Loucy (cell line): ENCODE results near the gene AKNA.

ENCODE experiments used
- CTCF ChIP-seq: fragments of 200-600 bp; sonication (generic); conservative IDR thresholded peaks from 2 replicates; pipeline ENCODE4 v1.5.1; 2014; ENCODE audit warnings: mild to moderate bottlenecking, antibody characterized with exemption, low read length
- EZH2phosphoT487 ChIP-seq: fragments of 200-600 bp; IDR thresholded peaks from 2 replicates; pipeline ENCODE4 v1.6.1; 2018; ENCODE audit warnings: antibody characterized with exemption, mild to moderate bottlenecking, moderate library complexity, borderline replicate concordance

DNA sequence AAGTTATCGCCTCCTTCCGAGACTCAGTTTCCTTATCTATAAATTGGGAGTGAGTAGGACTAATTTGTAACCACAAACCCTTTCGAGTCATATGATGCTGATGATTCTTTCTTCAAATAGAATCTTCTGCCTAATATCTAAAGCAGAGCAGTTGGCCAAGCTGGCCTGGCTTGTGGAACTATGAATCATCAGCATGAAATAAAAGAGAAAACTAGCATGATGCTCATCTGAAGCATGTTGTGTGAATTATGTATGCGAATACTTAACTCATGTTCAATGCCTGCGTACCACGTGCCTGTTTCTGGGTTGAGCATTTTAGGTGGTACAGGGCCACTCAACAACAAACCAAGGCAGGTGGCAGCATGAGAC, 79.9 kb downstream of the AKNA start:
- TF ChIP-seq EZH2phosphoT487 (no peak), CTCF (no peak)
